Body of pancreas (tissue), 4 donors: ENCODE data around the gene LNPEP. TPM values are rescaled to one million over a fixed set of nuclear protein-coding genes. Genes with fewer than 3 reads are reported as not detected.

ENCODE experiments used
- ATAC-seq: fragments of 150-250 bp; one replicate; pipeline ENCODE4 v1.9.1; 2016
- DNase-seq, 4 donors: peaks; one replicate each; pipeline ENCODE4 v3.0.0-alpha.2; 2019
- H3K27ac ChIP-seq, 4 donors: fragments of 200-600 bp; sonication (generic); 1 replicate in 3 of 4; 2 replicates in 1 of 4; pipeline versions ENCODE4 v1.5.1 to v1.6.1; 2016 to 2019; ENCODE audit warnings: mild to moderate bottlenecking in 1 of 4, mixed read lengths in 1 of 4, moderate library complexity in 1 of 4
- H3K27me3 ChIP-seq, 2 donors: fragments of 200-600 bp; sonication (generic); one replicate each; pipeline ENCODE4 v1.6.0; 2016; ENCODE audit warnings: mild to moderate bottlenecking in 1 of 2
- H3K36me3 ChIP-seq, 2 donors: fragments of 200-600 bp; sonication (generic); replicated peaks in 1 of 2; 2 replicates each; pipeline ENCODE4 v1.5.1; 2016; ENCODE audit warnings: low read depth in 2 of 2; ENCODE audit not compliant: insufficient read depth in 1 of 2
- H3K4me1 ChIP-seq: fragments of 200-600 bp; sonication (generic); one replicate; pipeline ENCODE4 v1.6.0; 2016
- H3K4me3 ChIP-seq, 2 donors: fragments of 200-600 bp; sonication (generic); 1 replicate in 1 of 2; 2 replicates in 1 of 2; pipeline ENCODE4 v1.5.1; 2016 to 2019
- H3K9me3 ChIP-seq, 3 donors: fragments of 200-600 bp; sonication (generic); 1 replicate in 2 of 3; 2 replicates in 1 of 3; pipeline ENCODE4 v1.5.1; 2016
- CTCF ChIP-seq, 7 experiments: fragments of 450-650 bp in 4 of 7; fragments of 200-600 bp in 3 of 7; sonication (generic) in 3 of 7; IDR thresholded peaks; one replicate each; pipeline ENCODE4 v1.5.1; 2016 to 2019; ENCODE audit warnings: antibody characterized with exemption in 7 of 7
- POLR2A ChIP-seq, 3 donors: fragments of 450-650 bp; IDR thresholded peaks; one replicate each; pipeline ENCODE4 v1.6.1; 2016; ENCODE audit warnings: antibody characterized with exemption in 3 of 3, mild to moderate bottlenecking in 2 of 3
- WGBS, 2 donors: methylation state at CpG; one replicate each; pipeline ENCODE4 v1.1.5; 2017; 5-methylcytosine and 5-hydroxymethylcytosine counted together
- intact Hi-C: fragments of 100-400 bp; cut with DNase I; formaldehyde crosslinking; loops from one replicate; pipeline ENCODE4 v1.15.1; 2023
- total RNA-seq, 2 donors: library from RNA; depleted of rRNA; stranded (reverse); fragments of >200 nt; gene quantifications; one replicate each; pipeline ENCODE4 v1.1.0, GENCODE V29; 2016

The LNPEP gene
- total RNA-seq, 2 donors from 2014 or later = 16.8 to 22.1 TPM

- Histone ChIP-seq H3K27ac (no peak overlapping the region), H3K36me3 (peaks cover 0 to 2% of the 10 kb centered on the region in 2 donors), H3K4me1 (no peaks in the 10 kb centered on the region), H3K9me3 (no peaks in the 10 kb centered on the region), H3K4me3 (no peak overlapping the region), H3K27me3 (no peaks in the 10 kb centered on the region)
- TF ChIP-seq CTCF (IDR thresholded peaks at IDR 0.05) = no peak
- TF ChIP-seq POLR2A (IDR thresholded peaks at IDR 0.05) = no peak
- no peak for ATAC-seq
- intact Hi-C loops = no loop called here
- 78 to 80% methylated on average over 3 of the region's 3 CpGs for WGBS, 2 donors
- DNase-seq = no peak
These were observed 31.6 kb upstream of the LNPEP start for GRCh38 chr5:96904054-96904931.

- Histone ChIP-seq H3K27me3 (no peaks in the 10 kb centered on the region), H3K9me3 (no peaks in the 10 kb centered on the region), H3K27ac (no peak overlapping the region), H3K4me1 (no peaks in the 10 kb centered on the region), H3K36me3 (peaks cover 0 to 2% of the 10 kb centered on the region in 2 donors), H3K4me3 (no peak overlapping the region)
- intact Hi-C loops = no loop called here
- DNase-seq (no peak), ATAC-seq (no peak)
- WGBS, 2 donors = 75 to 97% methylated on average over 3 of the region's 3 CpGs
- TF ChIP-seq POLR2A (IDR thresholded peaks at IDR 0.05) (no peak), CTCF (IDR thresholded peaks at IDR 0.05) (no peak)
These were observed 30.0 kb upstream of the LNPEP start for GRCh38 chr5:96905864-96906263.

GRCh38 chr5:96909003-96909402, 26.9 kb upstream of the LNPEP start:
- Histone ChIP-seq H3K9me3 (no peaks in the 10 kb centered on the region), H3K36me3 (no peaks in the 10 kb centered on the region)

GRCh38 chr5:96909435-96909834, 26.4 kb upstream of the LNPEP start:
- H3K9me3 ChIP-seq = no peaks in the 10 kb centered on the region
- TF ChIP-seq CTCF (IDR thresholded peaks at IDR 0.05) (no peak), POLR2A (IDR thresholded peaks at IDR 0.05) (no peak)
- ATAC-seq (no peak), DNase-seq (no peak)
- H3K36me3 ChIP-seq = no peaks in the 10 kb centered on the region
- no peak overlapping the region for H3K4me3 ChIP-seq
- no peaks in the 10 kb centered on the region for H3K27me3 ChIP-seq
- H3K4me1 ChIP-seq = no peaks in the 10 kb centered on the region
- intact Hi-C loops = no loop called here
- no peak overlapping the region for H3K27ac ChIP-seq
- WGBS, 2 donors = 74 to 83% methylated on average over 4 of the region's 4 CpGs

More at GRCh38 chr5:96909003-96909402, 26.9 kb upstream of the LNPEP start:
- intact Hi-C loops = no loop called here
- Histone ChIP-seq H3K27me3 (no peaks in the 10 kb centered on the region), H3K4me3 (no peak overlapping the region), H3K4me1 (no peaks in the 10 kb centered on the region), H3K27ac (no peak overlapping the region)
- 36 to 47% methylated on average over 4 of the region's 4 CpGs for whole genome bisulfite sequencing, 2 donors
- DNase-seq (no peak), ATAC-seq (no peak)
- TF ChIP-seq CTCF (IDR thresholded peaks at IDR 0.05) = no peak
- TF ChIP-seq POLR2A (IDR thresholded peaks at IDR 0.05) = no peak

- intact Hi-C loops = no loop called here
- Histone ChIP-seq H3K27ac (no peak overlapping the region), H3K4me3 (no peak overlapping the region), H3K4me1 (no peaks in the 10 kb centered on the region), H3K36me3 (no peaks in the 10 kb centered on the region), H3K27me3 (no peaks in the 10 kb centered on the region), H3K9me3 (no peaks in the 10 kb centered on the region)
- TF ChIP-seq POLR2A (IDR thresholded peaks at IDR 0.05) (no peak), CTCF (IDR thresholded peaks at IDR 0.05) (no peak)
- no peak for ATAC-seq
- WGBS, 2 donors = 84 to 90% methylated on average over 2 of the region's 2 CpGs
- no peak for DNase-seq
These were observed 24.7 kb upstream of the LNPEP start for GRCh38 chr5:96911139-96911538.
